Nephron progenitor cell (in vitro differentiated cells): Measurements from ENCODE around the gene HCST.
A peak's percentile ranks its signal among the peaks of the same experiment; 100 is the strongest.
"Not testable (repeated sequence)": the region's sequence is repeated elsewhere in the genome, so short reads cannot be mapped to it uniquely, and the experiment has no call there.

Experiments
- DNase-seq: peaks from one replicate; pipeline ENCODE4 v3.0.0; 2021
- H3K27ac Mint-ChIP-seq: 2 replicates; pipeline ENCODE4 v1.8.0; 2021; ENCODE audit warnings: mild to moderate bottlenecking, moderate library complexity, mixed read lengths
- H3K27me3 Mint-ChIP-seq: 2 replicates; pipeline ENCODE4 v1.8.0; 2021; ENCODE audit warnings: mild to moderate bottlenecking, low read depth, mixed read lengths; ENCODE audit not compliant: poor library complexity
- H3K36me3 Mint-ChIP-seq: 2 replicates; pipeline ENCODE4 v1.8.0; 2021; ENCODE audit warnings: low read depth, mixed read lengths
- H3K4me1 Mint-ChIP-seq: 2 replicates; pipeline ENCODE4 v1.8.0; 2021; ENCODE audit warnings: mixed read lengths
- H3K4me3 Mint-ChIP-seq: 2 replicates; pipeline ENCODE4 v1.8.0; 2021; ENCODE audit warnings: mild to moderate bottlenecking, moderate library complexity, mixed read lengths
- H3K9me3 Mint-ChIP-seq: 2 replicates; pipeline ENCODE4 v1.8.0; 2021; ENCODE audit warnings: mild to moderate bottlenecking, moderate library complexity, mixed read lengths
- CTCF ChIP-seq: fragments of 200-600 bp; sonication (generic); IDR thresholded peaks from 2 replicates; pipeline ENCODE4 v1.5.0; 2021; ENCODE audit warnings: antibody characterized with exemption

HCST gene

GRCh38 chr19:35890113-35890650 lies 12.1 kb upstream of the HCST start:
- Mint-ChIP-seq H3K4me3 (no peak overlapping the region), H3K27me3 (peaks cover 12% of the 10 kb centered on the region), H3K4me1 (no peaks in the 10 kb centered on the region), H3K27ac (no peak overlapping the region), H3K9me3 (no peaks in the 10 kb centered on the region), H3K36me3 (peaks cover 35% of the 10 kb centered on the region)
- no peak for TF ChIP-seq CTCF
- no peak for DNase-seq

GRCh38 chr19:35891819-35892218 lies 10.5 kb upstream of the HCST start:
- H3K36me3 Mint-ChIP-seq = peaks cover 41% of the 10 kb centered on the region
- not testable (repeated sequence) for DNase-seq, H3K27me3 Mint-ChIP-seq, H3K9me3 Mint-ChIP-seq, H3K4me1 Mint-ChIP-seq, H3K4me3 Mint-ChIP-seq, H3K27ac Mint-ChIP-seq

- H3K27me3 Mint-ChIP-seq = peaks cover 14% of the 10 kb centered on the region
- peaks cover 26% of the 10 kb centered on the region for H3K36me3 Mint-ChIP-seq
- no peak for TF ChIP-seq CTCF
- no peaks in the 10 kb centered on the region for H3K9me3 Mint-ChIP-seq
- H3K4me1 Mint-ChIP-seq = peaks cover 8% of the 10 kb centered on the region
- no peak overlapping the region for H3K27ac Mint-ChIP-seq
- DNase-seq = no peak
- no peak overlapping the region for H3K4me3 Mint-ChIP-seq
Measured at GRCh38 chr19:35894342-35894741, 8.0 kb upstream of the HCST start.

- TF ChIP-seq CTCF = no peak
- Mint-ChIP-seq H3K4me1 (peaks cover 10% of the 10 kb centered on the region), H3K4me3 (no peak overlapping the region), H3K36me3 (peaks cover 13% of the 10 kb centered on the region), H3K27me3 (peaks cover 14% of the 10 kb centered on the region), H3K9me3 (no peaks in the 10 kb centered on the region), H3K27ac (no peak overlapping the region)
- DNase-seq = no peak
Measured at GRCh38 chr19:35895911-35896642, 6.3 kb upstream of the HCST start.

GRCh38 chr19:35896643-35897040 lies 5.7 kb upstream of the HCST start:
- no peak for DNase-seq
- Mint-ChIP-seq H3K4me3 (no peak overlapping the region), H3K4me1 (peaks cover 14% of the 10 kb centered on the region), H3K27ac (no peak overlapping the region), H3K9me3 (no peaks in the 10 kb centered on the region), H3K36me3 (peaks cover 12% of the 10 kb centered on the region), H3K27me3 (peaks cover 15% of the 10 kb centered on the region)
- no peak for TF ChIP-seq CTCF

GRCh38 chr19:35897706-35898451 lies 4.5 kb upstream of the HCST start:
- DNase-seq = no peak
- Mint-ChIP-seq H3K4me3 (peak overlapping the region; percentile 73), H3K4me1 (peaks cover 24% of the 10 kb centered on the region), H3K9me3 (no peaks in the 10 kb centered on the region), H3K27me3 (peaks cover 26% of the 10 kb centered on the region), H3K36me3 (peaks cover 6% of the 10 kb centered on the region), H3K27ac (no peak overlapping the region)
- TF ChIP-seq CTCF = no peak
